ENCODE data around the gene SGCG. TPM values are rescaled to one million over a fixed set of nuclear protein-coding genes. Genes with fewer than 3 reads are reported as not detected.

Gene SGCG, protein sequence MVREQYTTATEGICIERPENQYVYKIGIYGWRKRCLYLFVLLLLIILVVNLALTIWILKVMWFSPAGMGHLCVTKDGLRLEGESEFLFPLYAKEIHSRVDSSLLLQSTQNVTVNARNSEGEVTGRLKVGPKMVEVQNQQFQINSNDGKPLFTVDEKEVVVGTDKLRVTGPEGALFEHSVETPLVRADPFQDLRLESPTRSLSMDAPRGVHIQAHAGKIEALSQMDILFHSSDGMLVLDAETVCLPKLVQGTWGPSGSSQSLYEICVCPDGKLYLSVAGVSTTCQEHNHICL
- total RNA-seq = 0.70 and 8.7 TPM in 2 replicates

DNA sequence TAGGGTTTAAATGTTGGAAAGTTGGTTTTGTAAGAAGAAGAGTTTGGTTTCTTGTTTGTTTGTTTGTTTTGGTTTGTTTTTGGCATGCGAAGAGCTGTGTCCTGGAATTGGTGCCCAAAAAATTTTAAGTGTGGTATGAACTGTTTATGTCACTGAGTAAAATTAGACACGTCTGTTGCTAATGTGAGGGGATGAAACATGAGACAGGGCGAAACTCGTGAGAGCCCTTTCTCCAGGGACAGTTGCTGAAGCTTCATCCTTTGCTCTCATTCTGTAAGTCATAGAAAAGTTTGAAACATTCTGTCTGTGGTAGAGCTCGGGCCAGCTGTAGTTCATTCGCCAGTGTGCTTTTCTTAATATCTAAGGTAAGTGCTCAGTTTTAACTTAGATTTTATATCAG is at the start of gene SGCG:
SGCG (plus strand) TSS at position 269 of the 400 bp plus-strand sequence. CDS start 22,716 bp downstream, outside the sequence.

